CD14-positive monocyte (primary cell): ENCODE data around the gene PAQR9. TPM values are rescaled to one million over a fixed set of nuclear protein-coding genes. Genes with fewer than 3 reads are reported as not detected.

Experiments used
- DNase-seq, 3 donors: peaks; one replicate each; pipeline ENCODE4 v3.0.0-alpha.2; 2011 to 2022
- H2AFZ ChIP-seq: 2 replicates; pipeline ENCODE4 v1.6.0; 2012; ENCODE audit warnings: mild to moderate bottlenecking, low read depth, low read length, inconsistent platforms; ENCODE audit not compliant: insufficient read depth, poor library complexity, severe bottlenecking
- H3K27ac ChIP-seq, 2 donors: 1 replicate in 1 of 2; 2 replicates in 1 of 2; pipeline ENCODE4 v1.5.1; 2012 to 2013; ENCODE audit warnings: low read length in 2 of 2, control low read depth in 1 of 2, inconsistent platforms in 1 of 2, low read depth in 1 of 2, mild to moderate bottlenecking in 1 of 2
- H3K27me3 ChIP-seq, 2 donors: one replicate each; pipeline versions ENCODE4 v1.6.0 to v1.6.1; 2011 to 2013; ENCODE audit warnings: low read length in 2 of 2; ENCODE audit not compliant: control insufficient read depth in 2 of 2, insufficient read depth in 2 of 2
- H3K36me3 ChIP-seq, 2 donors: replicated peaks in 1 of 2; 1 replicate in 1 of 2; 2 replicates in 1 of 2; pipeline versions ENCODE4 v1.5.1 to v1.6.1; 2012 to 2013; ENCODE audit warnings: low read length in 2 of 2, control low read depth in 1 of 2, inconsistent platforms in 1 of 2, mild to moderate bottlenecking in 1 of 2; ENCODE audit not compliant: insufficient read depth in 2 of 2, control insufficient read depth in 1 of 2
- H3K4me1 ChIP-seq, 2 donors: 1 replicate in 1 of 2; 2 replicates in 1 of 2; pipeline versions ENCODE4 v1.5.1 to v1.6.1; 2012 to 2013; ENCODE audit warnings: low read length in 2 of 2, control low read depth in 1 of 2, inconsistent platforms in 1 of 2, mild to moderate bottlenecking in 1 of 2, moderate library complexity in 1 of 2; ENCODE audit not compliant: insufficient read depth in 2 of 2, control insufficient read depth in 1 of 2
- H3K4me2 ChIP-seq: replicated peaks from 2 replicates; pipeline ENCODE3; 2012; ENCODE audit warnings: low read length, moderate library complexity, mild to moderate bottlenecking; ENCODE audit not compliant: poor library complexity, severe bottlenecking; ENCODE audit errors: extremely low read depth
- H3K4me3 ChIP-seq, 3 experiments: fragments of 200-600 bp in 1 of 3; sonication (generic) in 1 of 3; replicated peaks in 1 of 3; 1 replicate in 2 of 3; 2 replicates in 1 of 3; pipeline ENCODE4 v1.5.1; 2011 to 2013; ENCODE audit warnings: low read length in 3 of 3, mild to moderate bottlenecking in 3 of 3, control low read depth in 2 of 3, low read depth in 2 of 3, inconsistent platforms in 1 of 3, moderate library complexity in 1 of 3
- H3K79me2 ChIP-seq: 2 replicates; pipeline ENCODE4 v1.6.0; 2012; ENCODE audit warnings: mild to moderate bottlenecking, control low read depth, inconsistent platforms, low read length, moderate library complexity; ENCODE audit not compliant: insufficient read depth
- H3K9ac ChIP-seq: 2 replicates; pipeline ENCODE4 v1.6.0; 2017; ENCODE audit warnings: low read length, mild to moderate bottlenecking; ENCODE audit not compliant: insufficient read depth, poor library complexity, severe bottlenecking
- H3K9me3 ChIP-seq, 2 donors: replicated peaks in 1 of 2; 1 replicate in 1 of 2; 2 replicates in 1 of 2; pipeline versions ENCODE4 v1.5.1 to v1.6.1; 2012 to 2013; ENCODE audit warnings: low read length in 2 of 2, control low read depth in 1 of 2; ENCODE audit not compliant: control insufficient read depth in 1 of 2, insufficient read depth in 1 of 2
- H4K20me1 ChIP-seq: 2 replicates; pipeline ENCODE4 v1.6.0; 2012; ENCODE audit warnings: mild to moderate bottlenecking, low read length, control low read depth, moderate library complexity; ENCODE audit not compliant: insufficient read depth
- H3K27ac Mint-ChIP-seq, 7 donors: one replicate each; pipeline ENCODE4 v1.8.0; 2020; ENCODE audit warnings: mild to moderate bottlenecking in 7 of 7, mixed read lengths in 7 of 7, moderate library complexity in 6 of 7, inconsistent platforms in 2 of 7
- H3K27me3 Mint-ChIP-seq, 3 donors: one replicate each; pipeline ENCODE4 v1.8.0; 2021 to 2022; ENCODE audit warnings: low read depth in 3 of 3, mild to moderate bottlenecking in 3 of 3, mixed read lengths in 3 of 3, moderate library complexity in 3 of 3, inconsistent platforms in 1 of 3
- H3K36me3 Mint-ChIP-seq, 2 donors: one replicate each; pipeline ENCODE4 v1.8.0; 2020; ENCODE audit warnings: mixed read lengths in 2 of 2, inconsistent platforms in 1 of 2, mild to moderate bottlenecking in 1 of 2
- H3K4me1 Mint-ChIP-seq: one replicate; pipeline ENCODE4 v1.8.0; 2020; ENCODE audit warnings: mild to moderate bottlenecking, mixed read lengths
- H3K4me3 Mint-ChIP-seq, 2 donors: one replicate each; pipeline ENCODE4 v1.8.0; 2020; ENCODE audit warnings: mild to moderate bottlenecking in 2 of 2, mixed read lengths in 2 of 2, moderate library complexity in 1 of 2
- H3K9me3 Mint-ChIP-seq, 7 donors: one replicate each; pipeline ENCODE4 v1.8.0; 2020 to 2022; ENCODE audit warnings: mixed read lengths in 7 of 7, mild to moderate bottlenecking in 6 of 7, moderate library complexity in 6 of 7, inconsistent platforms in 2 of 7
- WGBS: methylation state at CpG from one replicate; pipeline ENCODE4 v1.1.5; 2013; ENCODE audit warnings: missing lambda C conversion rate; ENCODE audit not compliant: insufficient coverage; 5-methylcytosine and 5-hydroxymethylcytosine counted together
- intact Hi-C, 2 donors: fragments of 100-400 bp; cut with micrococcal nuclease; formaldehyde crosslinking; loops; one replicate each; pipeline versions ENCODE4 v1.15.0 to v1.15.1; 2023
- polyA plus RNA-seq, 3 donors: library from polyadenylated mRNA; depleted of rRNA in 1 of 3; unstranded in 2 of 3; stranded (reverse) in 1 of 3; fragments of 300-500 nt in 2 of 3; fragments of >200 nt in 1 of 3; fragmentation: Illumina TruSeq in 2 of 3; gene quantifications; 1 replicate in 2 of 3; 2 replicates in 1 of 3; pipeline ENCODE4 v1.2.3, GENCODE V29; 2012 to 2021
- TF ChIP-seq, protein P1 (sequence below): fragments of 200-600 bp; IDR thresholded peaks from one replicate; pipeline ENCODE4 v1.8.0; 2022; ENCODE audit warnings: antibody characterized with exemption, mild to moderate bottlenecking

The PAQR9 gene
- polyA plus RNA-seq, 3 donors: not detected

- H3K27ac Mint-ChIP-seq: no peak overlapping the region
- peaks cover 0 to 6% (median 2%) of the 10 kb centered on the region in 3 donors for H3K27me3 Mint-ChIP-seq
- H3K4me1 Mint-ChIP-seq: no peaks in the 10 kb centered on the region
- H3K27ac ChIP-seq: no peak overlapping the region
- no peak overlapping the region for H2AFZ ChIP-seq
- no peak overlapping the region for H3K4me3 Mint-ChIP-seq
- H3K9me3 Mint-ChIP-seq: peaks cover 3 to 14% (median 11%) of the 10 kb centered on the region in 7 donors
- no peak overlapping the region for H3K9ac ChIP-seq
- no peaks in the 10 kb centered on the region for H3K36me3 Mint-ChIP-seq
- H4K20me1 ChIP-seq: no peaks in the 10 kb centered on the region
- no peaks in the 10 kb centered on the region for H3K4me1 ChIP-seq
- H3K79me2 ChIP-seq: no peaks in the 10 kb centered on the region
- TF ChIP-seq, protein P1, sequence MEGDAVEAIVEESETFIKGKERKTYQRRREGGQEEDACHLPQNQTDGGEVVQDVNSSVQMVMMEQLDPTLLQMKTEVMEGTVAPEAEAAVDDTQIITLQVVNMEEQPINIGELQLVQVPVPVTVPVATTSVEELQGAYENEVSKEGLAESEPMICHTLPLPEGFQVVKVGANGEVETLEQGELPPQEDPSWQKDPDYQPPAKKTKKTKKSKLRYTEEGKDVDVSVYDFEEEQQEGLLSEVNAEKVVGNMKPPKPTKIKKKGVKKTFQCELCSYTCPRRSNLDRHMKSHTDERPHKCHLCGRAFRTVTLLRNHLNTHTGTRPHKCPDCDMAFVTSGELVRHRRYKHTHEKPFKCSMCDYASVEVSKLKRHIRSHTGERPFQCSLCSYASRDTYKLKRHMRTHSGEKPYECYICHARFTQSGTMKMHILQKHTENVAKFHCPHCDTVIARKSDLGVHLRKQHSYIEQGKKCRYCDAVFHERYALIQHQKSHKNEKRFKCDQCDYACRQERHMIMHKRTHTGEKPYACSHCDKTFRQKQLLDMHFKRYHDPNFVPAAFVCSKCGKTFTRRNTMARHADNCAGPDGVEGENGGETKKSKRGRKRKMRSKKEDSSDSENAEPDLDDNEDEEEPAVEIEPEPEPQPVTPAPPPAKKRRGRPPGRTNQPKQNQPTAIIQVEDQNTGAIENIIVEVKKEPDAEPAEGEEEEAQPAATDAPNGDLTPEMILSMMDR: no peak
- H3K4me2 ChIP-seq: no peak overlapping the region
- DNase-seq: no peak
- peaks cover 0 to 4% of the 10 kb centered on the region in 2 donors for H3K9me3 ChIP-seq
- intact Hi-C loops: no loop called here
- H3K4me3 ChIP-seq: no peak overlapping the region
- H3K27me3 ChIP-seq: no peaks in the 10 kb centered on the region
- H3K36me3 ChIP-seq: no peaks in the 10 kb centered on the region
Observed at GRCh38 chr3:142923694-142924093, 39.8 kb downstream of the PAQR9 start.

DNA sequence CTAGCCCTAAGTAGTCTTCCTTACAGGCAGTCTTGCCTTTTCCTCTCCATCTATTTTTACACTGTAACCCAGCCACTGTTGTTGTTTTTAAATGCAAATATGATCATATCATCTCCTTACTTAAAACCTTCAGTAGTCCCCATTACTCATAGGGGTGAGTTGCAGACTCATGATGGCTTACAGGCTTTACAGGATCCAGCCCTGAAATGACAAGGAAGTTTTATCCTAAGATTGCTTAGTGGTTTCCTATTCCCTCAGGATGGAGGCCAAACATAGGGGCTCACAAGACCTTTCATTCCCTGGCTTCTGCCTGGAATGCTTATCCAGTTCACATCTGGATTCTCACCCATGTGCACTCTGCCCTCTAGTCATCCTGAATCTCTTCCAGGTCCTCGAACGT lies 46.9 kb downstream of the PAQR9 start:
- Histone ChIP-seq H3K9ac (no peak overlapping the region), H3K4me3 (no peak overlapping the region), H3K4me1 (no peaks in the 10 kb centered on the region), H3K36me3 (no peaks in the 10 kb centered on the region), H3K4me2 (no peak overlapping the region), H2AFZ (no peak overlapping the region), H3K27ac (no peak overlapping the region), H3K79me2 (no peaks in the 10 kb centered on the region), H3K9me3 (no peaks in the 10 kb centered on the region), H4K20me1 (no peaks in the 10 kb centered on the region), H3K27me3 (no peaks in the 10 kb centered on the region)
- WGBS: no CpG with 5 or more reads among the region's 2 CpGs
- H3K4me3 Mint-ChIP-seq: no peak overlapping the region
- no peak for DNase-seq
- peaks cover 2 to 7% (median 2%) of the 10 kb centered on the region in 3 donors for H3K27me3 Mint-ChIP-seq
- TF ChIP-seq, protein P1: no peak
- intact Hi-C loops: no loop called here
- H3K4me1 Mint-ChIP-seq: no peaks in the 10 kb centered on the region
- no peaks in the 10 kb centered on the region for H3K36me3 Mint-ChIP-seq
- H3K27ac Mint-ChIP-seq: no peak overlapping the region
- H3K9me3 Mint-ChIP-seq: peaks cover 0 to 3% (median 0%) of the 10 kb centered on the region in 7 donors
